ENCODE data around the gene NCBP3.
A peak's percentile ranks its signal among the peaks of the same experiment; 100 is the strongest.

NCBP3 gene

GRCh38 chr17:3754458-3755334, 91.3 kb downstream of the NCBP3 start:
- Histone ChIP-seq H3K4ac (ENCODE audit: low read depth, low read length) (peak overlapping the region; percentile 35), H4K8ac (ENCODE audit: low read depth, low read length) (peak overlapping the region; percentile 95), H3K27ac (ENCODE audit: low read depth, low read length) (peak overlapping the region; percentile 7), H3K4me2 (ENCODE audit: low read length) (peak overlapping the region; percentile 82), H2AK5ac (ENCODE audit: low read length) (no peak overlapping the region), H3K79me2 (ENCODE audit: control insufficient read depth, insufficient read depth, low read length, poor library complexity) (peaks cover 3% of the 10 kb centered on the region), H3K4me1 (ENCODE audit: control insufficient read depth in 1 of 2, insufficient read depth in 2 of 2, low read length in 2 of 2) (peaks cover 4 to 6% of the 10 kb centered on the region in 2 experiments), H3K23ac (ENCODE audit: low read length) (no peak overlapping the region), H3K79me1 (ENCODE audit: low read length) (peaks cover 3% of the 10 kb centered on the region), H3K9ac (ENCODE audit: low read length) (peak overlapping the region; percentile 2), H3K4me3 (ENCODE audit: low read depth, low read length) (peak overlapping the region; percentile 66), H3K18ac (ENCODE audit: low read length) (peak overlapping the region; percentile 53), H3K27me3 (ENCODE audit: insufficient read depth, low read length) (no peaks in the 10 kb centered on the region), H3K36me3 (ENCODE audit: control insufficient read depth in 1 of 2, insufficient read depth in 2 of 2, low read length in 2 of 2) (no peaks in the 10 kb centered on the region), H4K12ac (ENCODE audit: low read depth, low read length) (peak overlapping the region; percentile 97), H3K14ac (ENCODE audit: low read length) (peak overlapping the region; percentile 46), H2BK5ac (ENCODE audit: low read depth, low read length, poor library complexity) (no peak overlapping the region), H4K91ac (ENCODE audit: low read depth, low read length) (peak overlapping the region; percentile 86), H2BK120ac (ENCODE audit: insufficient read depth, low read length, poor library complexity) (peak overlapping the region; percentile 59), H2BK12ac (ENCODE audit: low read length) (no peak overlapping the region), H3K9me3 (ENCODE audit: insufficient read depth, low read depth, low read length) (peaks cover 1% of the 10 kb centered on the region), H2AFZ (ENCODE audit: insufficient read depth, low read length, poor library complexity) (peak overlapping the region; percentile 100)
- peak; percentile 98 to 99 for DNase-seq
- no CpG with 5 or more reads among the region's 56 CpGs for WGBS (ENCODE audit: extremely low coverage, insufficient coverage, insufficient read length)

- no CpG with 5 or more reads among the region's 18 CpGs for WGBS (ENCODE audit: extremely low coverage, insufficient coverage, insufficient read length)
- Histone ChIP-seq H3K4me2 (ENCODE audit: low read length) (no peak overlapping the region), H2BK5ac (ENCODE audit: low read depth, low read length, poor library complexity) (no peak overlapping the region), H3K4me3 (ENCODE audit: low read depth, low read length) (no peak overlapping the region), H2BK120ac (ENCODE audit: insufficient read depth, low read length, poor library complexity) (no peak overlapping the region), H3K23ac (ENCODE audit: low read length) (no peak overlapping the region), H3K4me1 (ENCODE audit: control insufficient read depth in 1 of 2, insufficient read depth in 2 of 2, low read length in 2 of 2) (peaks cover 4 to 6% of the 10 kb centered on the region in 2 experiments), H4K8ac (ENCODE audit: low read depth, low read length) (peak overlapping the region; percentile 61), H3K36me3 (ENCODE audit: control insufficient read depth in 1 of 2, insufficient read depth in 2 of 2, low read length in 2 of 2) (no peaks in the 10 kb centered on the region), H3K14ac (ENCODE audit: low read length) (no peak overlapping the region), H3K79me2 (ENCODE audit: control insufficient read depth, insufficient read depth, low read length, poor library complexity) (peaks cover 3% of the 10 kb centered on the region), H3K79me1 (ENCODE audit: low read length) (peaks cover 3% of the 10 kb centered on the region), H3K18ac (ENCODE audit: low read length) (no peak overlapping the region), H3K27me3 (ENCODE audit: insufficient read depth, low read length) (no peaks in the 10 kb centered on the region), H2BK12ac (ENCODE audit: low read length) (no peak overlapping the region), H3K4ac (ENCODE audit: low read depth, low read length) (no peak overlapping the region), H3K9ac (ENCODE audit: low read length) (no peak overlapping the region), H2AK5ac (ENCODE audit: low read length) (no peak overlapping the region), H3K9me3 (ENCODE audit: insufficient read depth, low read depth, low read length) (peaks cover 1% of the 10 kb centered on the region), H4K12ac (ENCODE audit: low read depth, low read length) (no peak overlapping the region), H3K27ac (ENCODE audit: low read depth, low read length) (no peak overlapping the region), H2AFZ (ENCODE audit: insufficient read depth, low read length, poor library complexity) (peak overlapping the region; percentile 45), H4K91ac (ENCODE audit: low read depth, low read length) (peak overlapping the region; percentile 21)
- DNase-seq: peak in 1 of 2 donors; percentile 54
These were observed 92.0 kb downstream of the NCBP3 start for GRCh38 chr17:3754066-3754457.

GRCh38 chr17:3753624-3754023, 92.4 kb downstream of the NCBP3 start:
- Histone ChIP-seq H3K18ac (ENCODE audit: low read length) (no peak overlapping the region), H3K23ac (ENCODE audit: low read length) (no peak overlapping the region), H3K14ac (ENCODE audit: low read length) (no peak overlapping the region), H3K9me3 (ENCODE audit: insufficient read depth, low read depth, low read length) (peaks cover 1% of the 10 kb centered on the region), H3K27me3 (ENCODE audit: insufficient read depth, low read length) (no peaks in the 10 kb centered on the region), H3K79me1 (ENCODE audit: low read length) (peaks cover 3% of the 10 kb centered on the region), H2BK5ac (ENCODE audit: low read depth, low read length, poor library complexity) (no peak overlapping the region), H3K4me3 (ENCODE audit: low read depth, low read length) (no peak overlapping the region), H4K12ac (ENCODE audit: low read depth, low read length) (peak overlapping the region; percentile 77), H4K8ac (ENCODE audit: low read depth, low read length) (peak overlapping the region; percentile 33), H2BK120ac (ENCODE audit: insufficient read depth, low read length, poor library complexity) (no peak overlapping the region), H3K4me2 (ENCODE audit: low read length) (no peak overlapping the region), H3K9ac (ENCODE audit: low read length) (no peak overlapping the region), H3K79me2 (ENCODE audit: control insufficient read depth, insufficient read depth, low read length, poor library complexity) (peaks cover 3% of the 10 kb centered on the region), H4K91ac (ENCODE audit: low read depth, low read length) (no peak overlapping the region), H2BK12ac (ENCODE audit: low read length) (peak overlapping the region; percentile 5), H3K4me1 (ENCODE audit: control insufficient read depth in 1 of 2, insufficient read depth in 2 of 2, low read length in 2 of 2) (peaks cover 4 to 6% of the 10 kb centered on the region in 2 experiments), H3K27ac (ENCODE audit: low read depth, low read length) (no peak overlapping the region), H2AFZ (ENCODE audit: insufficient read depth, low read length, poor library complexity) (peak overlapping the region; percentile 45), H3K4ac (ENCODE audit: low read depth, low read length) (no peak overlapping the region), H2AK5ac (ENCODE audit: low read length) (peak overlapping the region; percentile 18), H3K36me3 (ENCODE audit: control insufficient read depth in 1 of 2, insufficient read depth in 2 of 2, low read length in 2 of 2) (no peaks in the 10 kb centered on the region)
- no peak for DNase-seq
- WGBS (ENCODE audit: extremely low coverage, insufficient coverage, insufficient read length): no CpG with 5 or more reads among the region's 12 CpGs
